ENCODE data around the gene HKDC1.

The HKDC1 gene

DNA sequence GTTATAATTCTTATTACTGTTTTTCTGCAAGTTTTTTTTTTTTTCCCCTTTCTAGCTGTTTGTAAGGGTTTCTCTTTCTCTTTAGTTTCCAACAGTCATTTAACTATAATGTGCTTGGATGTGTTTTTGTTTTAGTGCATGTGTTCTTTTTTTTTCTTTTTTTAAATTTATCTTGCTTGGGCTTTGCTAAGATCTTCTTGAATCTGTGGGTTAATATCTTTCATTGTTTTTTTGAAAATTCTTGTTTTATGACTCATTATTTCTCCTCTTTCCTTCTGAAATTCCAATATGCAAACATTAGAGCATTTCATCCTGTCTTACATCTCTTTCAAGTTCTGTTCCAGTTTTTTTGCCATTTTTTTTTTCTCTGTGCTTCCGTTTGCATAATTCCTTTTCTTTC, 52.5 kb downstream of the HKDC1 start:
- TF ChIP-seq, protein P1, sequence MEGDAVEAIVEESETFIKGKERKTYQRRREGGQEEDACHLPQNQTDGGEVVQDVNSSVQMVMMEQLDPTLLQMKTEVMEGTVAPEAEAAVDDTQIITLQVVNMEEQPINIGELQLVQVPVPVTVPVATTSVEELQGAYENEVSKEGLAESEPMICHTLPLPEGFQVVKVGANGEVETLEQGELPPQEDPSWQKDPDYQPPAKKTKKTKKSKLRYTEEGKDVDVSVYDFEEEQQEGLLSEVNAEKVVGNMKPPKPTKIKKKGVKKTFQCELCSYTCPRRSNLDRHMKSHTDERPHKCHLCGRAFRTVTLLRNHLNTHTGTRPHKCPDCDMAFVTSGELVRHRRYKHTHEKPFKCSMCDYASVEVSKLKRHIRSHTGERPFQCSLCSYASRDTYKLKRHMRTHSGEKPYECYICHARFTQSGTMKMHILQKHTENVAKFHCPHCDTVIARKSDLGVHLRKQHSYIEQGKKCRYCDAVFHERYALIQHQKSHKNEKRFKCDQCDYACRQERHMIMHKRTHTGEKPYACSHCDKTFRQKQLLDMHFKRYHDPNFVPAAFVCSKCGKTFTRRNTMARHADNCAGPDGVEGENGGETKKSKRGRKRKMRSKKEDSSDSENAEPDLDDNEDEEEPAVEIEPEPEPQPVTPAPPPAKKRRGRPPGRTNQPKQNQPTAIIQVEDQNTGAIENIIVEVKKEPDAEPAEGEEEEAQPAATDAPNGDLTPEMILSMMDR (conservative IDR thresholded peaks at IDR 0.05; ENCODE audit: low read depth, low read length) = no peak
- H3K27ac ChIP-seq = no peak overlapping the region
- no peaks in the 10 kb centered on the region for H3K4me1 ChIP-seq (ENCODE audit: low read depth, poor library complexity, severe bottlenecking)
- no peaks in the 10 kb centered on the region for H3K27me3 ChIP-seq (ENCODE audit: insufficient read depth, low read depth)
- H3K4me3 ChIP-seq (IDR thresholded peaks at IDR 0.05; ENCODE audit: insufficient read depth, low read depth, low read length) = no peak overlapping the region
- no peak overlapping the region for H3K4me2 ChIP-seq
- H2AFZ ChIP-seq (ENCODE audit: low read depth) = no peak overlapping the region
- H3K36me3 ChIP-seq (ENCODE audit: insufficient read depth) = no peaks in the 10 kb centered on the region
- H4K20me1 ChIP-seq (ENCODE audit: insufficient read depth) = no peaks in the 10 kb centered on the region
- H3K79me2 ChIP-seq (ENCODE audit: insufficient read depth, low read depth) = no peaks in the 10 kb centered on the region
- no peak overlapping the region for H3K9ac ChIP-seq

DNA sequence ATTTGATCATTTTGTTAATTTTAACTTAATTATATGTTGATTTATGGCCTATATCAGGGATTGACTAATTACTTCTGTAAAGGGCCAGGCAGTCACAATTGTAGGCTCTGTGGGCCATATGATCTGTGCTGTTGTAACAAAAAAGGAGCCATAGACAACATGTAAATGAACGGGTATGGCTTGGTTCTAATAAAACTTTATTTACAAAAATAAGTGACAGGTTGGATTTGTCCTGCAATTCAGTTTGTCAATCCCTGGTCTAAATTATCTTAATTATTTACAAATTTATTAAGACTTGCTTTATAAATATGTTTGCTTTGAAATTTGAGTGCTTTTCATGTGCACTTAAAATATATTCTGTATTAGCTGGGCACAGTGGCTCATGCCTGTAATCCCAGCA, 55.3 kb downstream of the HKDC1 start:
- Histone ChIP-seq H2AFZ (ENCODE audit: low read depth) (no peak overlapping the region), H3K27me3 (ENCODE audit: insufficient read depth, low read depth) (no peaks in the 10 kb centered on the region), H3K4me3 (IDR thresholded peaks at IDR 0.05; ENCODE audit: insufficient read depth, low read depth, low read length) (no peak overlapping the region), H3K9ac (no peak overlapping the region), H3K4me1 (ENCODE audit: low read depth, poor library complexity, severe bottlenecking) (no peaks in the 10 kb centered on the region), H3K4me2 (no peak overlapping the region), H3K27ac (no peak overlapping the region), H3K79me2 (ENCODE audit: insufficient read depth, low read depth) (no peaks in the 10 kb centered on the region), H3K36me3 (ENCODE audit: insufficient read depth) (no peaks in the 10 kb centered on the region), H4K20me1 (ENCODE audit: insufficient read depth) (no peaks in the 10 kb centered on the region)
- TF ChIP-seq, protein P1 (conservative IDR thresholded peaks at IDR 0.05; ENCODE audit: low read depth, low read length) = no peak

DNA sequence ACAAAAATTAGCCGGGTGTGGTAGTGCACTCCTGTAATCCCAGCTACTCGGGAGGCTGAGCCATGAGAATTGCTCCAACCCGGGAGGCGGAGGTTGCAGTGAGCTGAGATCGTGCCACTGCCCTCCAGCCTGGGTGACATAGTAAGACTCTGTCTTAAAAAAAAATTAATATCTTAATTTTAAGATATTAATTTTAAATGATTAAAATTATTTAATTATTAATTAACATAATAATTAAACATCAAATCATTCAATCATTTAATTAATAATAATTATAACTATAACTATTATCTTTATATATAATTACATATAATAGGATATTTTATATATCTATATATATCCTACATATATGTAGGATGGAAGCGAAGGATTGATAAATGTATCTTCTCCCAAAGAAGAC, 56.4 kb downstream of the HKDC1 start:
- H3K4me3 ChIP-seq (IDR thresholded peaks at IDR 0.05; ENCODE audit: insufficient read depth, low read depth, low read length) = no peak overlapping the region
- H3K4me1 ChIP-seq (ENCODE audit: low read depth, poor library complexity, severe bottlenecking) = no peaks in the 10 kb centered on the region
- no peaks in the 10 kb centered on the region for H4K20me1 ChIP-seq (ENCODE audit: insufficient read depth)
- no peak overlapping the region for H3K9ac ChIP-seq
- no peaks in the 10 kb centered on the region for H3K36me3 ChIP-seq (ENCODE audit: insufficient read depth)
- H2AFZ ChIP-seq (ENCODE audit: low read depth) = no peak overlapping the region
- no peak overlapping the region for H3K4me2 ChIP-seq
- TF ChIP-seq, protein P1 (conservative IDR thresholded peaks at IDR 0.05; ENCODE audit: low read depth, low read length) = no peak
- no peaks in the 10 kb centered on the region for H3K79me2 ChIP-seq (ENCODE audit: insufficient read depth, low read depth)
- no peak overlapping the region for H3K27ac ChIP-seq
- no peaks in the 10 kb centered on the region for H3K27me3 ChIP-seq (ENCODE audit: insufficient read depth, low read depth)

DNA sequence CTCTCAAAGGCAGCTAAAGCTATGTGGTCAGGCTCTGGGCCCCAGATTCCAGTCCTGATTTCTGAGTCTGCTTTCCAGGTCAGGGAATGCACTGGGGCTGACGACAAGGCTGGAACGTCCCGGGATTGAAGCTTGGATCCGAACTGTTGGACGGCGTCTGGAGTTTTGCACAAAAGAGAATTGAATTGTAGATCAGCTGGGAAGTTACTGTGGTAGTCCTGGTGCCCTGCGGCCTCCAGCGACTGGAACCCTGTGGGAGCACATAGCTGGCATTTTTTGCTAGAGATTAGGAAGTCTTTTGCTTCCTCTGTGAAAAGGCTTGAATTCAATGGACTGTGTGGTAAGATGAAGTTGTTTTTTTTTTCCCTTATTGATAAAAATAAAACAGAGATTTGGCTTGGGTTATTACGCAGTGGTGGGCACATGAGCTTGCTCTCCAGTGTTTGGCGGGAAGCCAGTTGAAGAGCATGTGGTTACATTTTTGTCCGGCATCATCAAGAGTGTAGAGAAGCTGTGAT, 58.4 kb downstream of the HKDC1 start, which contains the start of gene HK1:
HK1 (plus strand) TSS at position 51 of the 518 bp plus-strand sequence.
- TF ChIP-seq, protein P1 (conservative IDR thresholded peaks at IDR 0.05; ENCODE audit: low read depth, low read length) = no peak
- Histone ChIP-seq H3K79me2 (ENCODE audit: insufficient read depth, low read depth) (no peaks in the 10 kb centered on the region), H3K4me2 (no peak within 1 kb of the TSS), H2AFZ (ENCODE audit: low read depth) (no peak within 1 kb of the TSS), H3K4me3 (IDR thresholded peaks at IDR 0.05; ENCODE audit: insufficient read depth, low read depth, low read length) (no peak within 1 kb of the TSS), H3K9ac (no peak within 1 kb of the TSS), H3K36me3 (ENCODE audit: insufficient read depth) (no peaks in the 10 kb centered on the region), H4K20me1 (ENCODE audit: insufficient read depth) (no peaks in the 10 kb centered on the region), H3K4me1 (ENCODE audit: low read depth, poor library complexity, severe bottlenecking) (no peaks in the 10 kb centered on the region), H3K27me3 (ENCODE audit: insufficient read depth, low read depth) (no peaks in the 10 kb centered on the region), H3K27ac (no peak within 1 kb of the TSS)
